Left kidney (tissue), 2 donors: Measurements from ENCODE around the gene LYRM4. TPM values are rescaled to one million over a fixed set of nuclear protein-coding genes. Genes with fewer than 3 reads are reported as not detected.

Experiments used
- DNase-seq: peaks from one replicate; pipeline ENCODE4 v3.0.0-alpha.2; 2013
- polyA plus RNA-seq: library from polyadenylated mRNA; unstranded; fragments of 120-200 nt; gene quantifications from one replicate; pipeline ENCODE4 v1.2.1, GENCODE V29; 2013; ENCODE audit not compliant: insufficient read length

LYRM4 gene
- polyA plus RNA-seq, 1 donor = 38.3 TPM

DNA sequence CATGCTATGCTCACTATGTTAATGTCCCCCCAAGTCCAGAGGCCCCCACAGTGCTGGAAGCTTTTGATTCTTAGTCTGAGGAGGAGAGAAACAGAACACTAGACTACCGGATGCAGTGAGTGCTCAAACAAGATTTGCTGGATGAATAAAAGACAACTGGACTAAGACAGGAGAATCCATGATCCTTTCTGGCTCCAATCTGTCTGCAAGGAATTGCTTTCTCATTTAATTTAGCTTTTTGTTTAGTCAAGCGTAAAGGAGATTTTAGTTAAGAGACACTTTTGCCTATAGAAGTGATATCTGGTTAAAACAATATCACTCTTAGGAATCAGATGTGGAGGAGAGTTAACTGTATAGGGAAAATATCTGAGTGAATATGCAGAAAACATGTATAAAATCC, 13.5 kb downstream of the LYRM4 start:
- no peak for DNase-seq

DNA sequence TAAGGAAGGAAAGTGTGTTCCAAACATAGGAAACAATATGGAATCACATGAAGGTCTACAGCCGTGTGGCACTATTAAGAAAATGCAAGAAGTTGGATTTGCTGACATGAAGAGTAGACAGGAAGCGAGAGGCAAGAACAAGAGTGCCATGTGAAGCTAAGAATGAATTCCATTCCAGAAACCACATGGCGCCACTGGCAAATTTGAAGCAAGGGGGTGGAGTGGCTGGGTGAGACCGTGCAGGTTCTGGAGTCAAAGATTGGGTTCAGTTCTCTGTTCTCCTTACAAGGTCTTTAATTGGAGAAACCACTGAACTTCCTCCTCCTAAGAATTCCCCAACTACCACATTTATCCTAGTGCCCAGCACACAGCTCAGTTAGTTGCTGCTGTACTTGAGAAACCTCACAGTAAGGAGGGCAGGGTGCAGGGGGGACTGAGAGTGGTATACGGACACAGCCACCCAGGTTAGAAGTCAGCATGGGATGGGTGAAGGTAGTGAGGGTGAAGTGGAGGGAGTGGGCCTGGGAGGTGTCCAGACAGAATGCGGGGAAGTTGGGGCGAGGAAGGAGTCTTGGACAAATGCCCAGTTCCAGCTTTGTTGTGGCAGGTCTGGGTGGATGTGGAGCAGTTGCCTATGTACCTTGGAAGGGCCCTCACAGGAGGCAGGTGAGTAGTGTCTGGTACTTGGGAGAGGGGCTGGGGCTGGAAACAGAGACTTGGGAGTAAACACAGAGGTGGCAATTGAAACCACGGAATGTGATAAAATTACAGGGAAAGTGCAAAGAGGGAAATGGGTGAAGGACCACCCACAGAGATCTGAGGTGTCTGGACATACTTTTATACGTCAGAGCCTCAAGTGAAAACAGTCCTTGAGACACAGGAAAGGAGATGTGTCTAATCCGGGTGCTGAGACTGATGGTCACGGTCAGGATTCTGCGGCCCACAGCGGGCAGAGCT, 14.3 kb downstream of the LYRM4 start:
- DNase-seq = peak; percentile 25

DNA sequence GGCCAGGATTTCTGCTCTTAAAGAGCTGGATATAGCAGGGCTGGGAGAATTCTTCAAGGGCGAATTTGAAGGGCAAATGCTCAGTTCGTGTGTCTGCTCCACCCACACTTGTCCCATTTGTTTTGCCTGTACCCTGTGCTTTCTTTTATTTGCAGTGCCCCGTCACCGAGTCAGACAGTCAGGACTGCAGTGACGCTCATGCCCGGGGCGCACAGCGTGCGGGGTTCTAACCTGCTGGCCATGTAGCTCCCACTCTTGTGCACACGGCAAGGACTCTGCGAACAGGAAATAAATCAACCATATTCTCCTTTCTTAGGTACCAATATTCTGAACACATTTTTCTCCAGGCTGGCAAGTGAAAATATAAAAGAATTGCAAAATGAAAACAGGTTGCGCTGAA, 17.7 kb downstream of the LYRM4 start:
- DNase-seq = no peak

DNA sequence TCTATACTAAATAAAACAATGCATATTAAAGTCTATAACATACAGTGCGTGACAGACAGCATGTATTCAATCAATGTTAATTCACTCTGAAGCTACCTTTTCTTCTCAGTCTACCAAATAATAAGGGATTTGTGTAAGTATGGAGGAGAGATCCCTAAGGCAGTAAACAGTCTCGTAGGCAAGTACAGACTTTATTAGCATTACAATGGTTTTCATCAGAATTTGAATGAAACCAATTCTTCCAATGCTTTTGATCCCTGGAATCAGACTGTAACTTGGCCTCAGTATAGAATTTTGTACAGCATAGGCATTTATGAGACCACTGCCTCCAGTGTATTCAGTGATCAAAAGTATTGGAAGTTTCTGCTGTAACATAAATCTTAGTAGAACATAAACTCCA, 19.5 kb downstream of the LYRM4 start:
- DNase-seq = no peak

DNA sequence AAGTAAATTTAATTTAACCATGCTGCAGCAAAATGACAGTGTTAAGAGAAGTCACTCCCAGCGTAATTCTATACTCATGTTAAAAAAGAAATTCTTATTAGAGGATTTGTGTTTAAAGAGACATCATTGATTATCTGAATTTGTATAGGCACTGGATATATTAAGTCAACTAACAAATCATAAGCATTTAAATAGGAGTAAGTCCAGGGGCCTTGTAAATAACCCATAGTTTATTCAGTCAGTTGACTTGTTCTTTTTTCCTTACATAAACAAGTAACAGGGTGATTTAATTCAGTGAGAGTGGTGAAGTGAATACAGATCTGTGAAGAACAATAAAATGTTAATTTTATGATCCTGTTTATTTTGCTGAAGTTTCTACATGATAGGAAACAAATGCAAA, 22.4 kb downstream of the LYRM4 start:
- DNase-seq = no peak

DNA sequence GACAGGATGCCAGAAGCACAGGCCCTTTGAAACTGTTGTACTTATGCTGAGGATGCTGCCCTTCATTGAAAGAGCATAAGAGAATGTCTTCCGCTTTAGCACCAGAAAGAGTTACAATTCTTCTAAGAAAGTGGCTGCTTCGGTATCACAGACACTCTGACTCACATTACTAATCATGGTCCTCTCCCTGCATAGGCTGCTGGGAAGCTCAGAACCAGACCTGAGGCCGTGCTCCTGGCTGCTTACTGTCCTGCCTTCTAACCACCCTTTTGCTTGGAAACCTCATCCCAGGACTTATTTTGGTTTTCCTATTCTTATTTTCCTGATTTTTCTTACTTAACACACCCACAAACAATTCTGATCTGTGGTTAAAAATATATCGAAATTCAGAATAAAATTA, 22.9 kb downstream of the LYRM4 start:
- DNase-seq = no peak

DNA sequence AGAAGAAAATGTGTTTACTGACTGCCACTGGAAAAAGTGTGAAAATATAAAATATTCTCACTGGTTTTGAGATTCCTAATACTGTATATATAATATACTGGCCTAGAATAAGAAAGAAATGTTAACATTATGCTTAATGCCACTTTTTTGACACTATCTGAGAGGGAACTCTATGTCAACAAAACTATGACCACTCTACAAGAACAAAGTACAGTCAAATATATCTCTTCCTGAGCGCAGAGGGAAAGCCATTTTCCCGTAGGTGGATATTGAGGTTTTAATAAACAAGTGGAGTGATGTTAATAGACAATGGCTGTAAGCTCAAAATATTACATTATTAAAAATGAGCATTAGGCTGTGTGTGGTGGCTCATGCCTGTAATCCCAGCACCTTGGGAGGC, 24.9 kb downstream of the LYRM4 start:
- no peak for DNase-seq

DNA sequence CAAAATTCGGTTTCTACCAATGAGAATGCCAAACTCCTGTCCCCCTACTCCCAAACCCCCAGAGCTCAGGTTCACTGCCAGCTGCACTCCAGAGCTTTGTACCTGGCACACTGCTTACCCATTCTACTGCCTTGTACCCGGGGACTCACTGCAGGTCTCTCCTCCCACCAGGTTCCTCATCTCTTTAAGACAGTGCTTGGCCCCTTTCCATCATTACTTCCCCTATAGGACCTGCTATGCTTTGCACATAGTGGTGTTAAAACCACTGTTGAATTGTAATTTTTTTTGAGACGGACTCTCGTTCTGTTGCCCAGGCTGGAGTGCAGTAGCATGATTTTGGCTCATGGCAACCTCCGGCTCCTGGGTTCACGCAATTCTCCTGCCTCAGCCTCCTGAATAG, 25.9 kb downstream of the LYRM4 start:
- no peak for DNase-seq

DNA sequence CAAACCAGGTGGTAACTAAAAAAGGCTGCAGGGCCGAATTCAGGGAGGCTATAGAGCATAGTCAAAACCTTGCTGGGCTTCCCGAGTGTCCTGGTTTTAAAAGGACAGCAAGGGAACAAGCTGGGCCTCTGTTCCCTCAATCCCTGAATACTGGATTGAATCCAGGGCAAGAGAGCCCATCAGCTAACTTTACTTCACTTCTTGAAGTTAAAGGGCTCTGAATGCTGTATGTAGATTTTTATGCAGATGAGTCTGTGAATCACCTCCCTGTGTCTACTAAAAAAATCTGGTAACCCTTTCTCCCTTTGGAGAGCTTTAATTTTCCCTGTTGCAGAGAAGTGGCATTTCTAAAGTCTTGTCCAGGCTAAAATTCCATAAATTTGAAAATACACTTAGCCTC, 29.5 kb downstream of the LYRM4 start:
- no peak for DNase-seq

DNA sequence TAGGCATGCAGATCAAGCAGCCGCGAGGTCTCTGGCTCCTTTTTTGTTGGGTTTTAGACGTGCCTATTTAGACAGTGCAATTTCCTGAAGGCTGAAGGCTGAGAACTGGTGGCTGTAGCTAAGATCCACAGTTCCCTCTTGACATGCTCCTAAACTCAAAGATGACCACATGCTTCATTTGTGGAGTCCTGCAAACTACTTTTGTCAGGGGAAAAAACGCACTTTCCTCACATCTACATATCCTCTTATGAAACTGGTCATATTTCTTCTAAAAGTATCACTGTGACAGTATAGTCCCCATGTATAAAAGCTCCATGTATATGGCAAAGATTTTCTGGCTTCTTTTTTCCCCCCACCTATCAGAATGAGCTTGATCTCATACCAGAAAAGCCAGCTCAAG, 30.7 kb downstream of the LYRM4 start:
- no peak for DNase-seq

DNA sequence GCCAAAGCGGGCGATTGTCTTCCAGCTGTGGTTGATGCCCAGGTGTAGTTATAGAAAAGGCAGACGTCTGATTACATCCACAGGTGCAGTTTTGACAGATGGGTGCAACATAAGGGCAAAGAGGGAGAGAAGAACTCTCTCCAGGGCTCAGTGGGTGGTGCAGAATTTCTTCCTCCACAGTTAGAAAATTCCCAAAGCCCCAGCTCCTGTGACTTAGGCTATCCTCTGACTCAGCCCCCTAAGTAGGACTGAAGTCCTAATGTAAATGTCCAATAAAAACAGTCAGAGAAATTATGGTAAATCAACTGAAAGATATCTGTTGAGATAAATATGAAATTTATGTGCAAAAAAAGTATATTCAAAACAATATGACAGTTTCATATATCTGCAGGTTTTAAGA, 31.4 kb downstream of the LYRM4 start:
- DNase-seq = no peak

DNA sequence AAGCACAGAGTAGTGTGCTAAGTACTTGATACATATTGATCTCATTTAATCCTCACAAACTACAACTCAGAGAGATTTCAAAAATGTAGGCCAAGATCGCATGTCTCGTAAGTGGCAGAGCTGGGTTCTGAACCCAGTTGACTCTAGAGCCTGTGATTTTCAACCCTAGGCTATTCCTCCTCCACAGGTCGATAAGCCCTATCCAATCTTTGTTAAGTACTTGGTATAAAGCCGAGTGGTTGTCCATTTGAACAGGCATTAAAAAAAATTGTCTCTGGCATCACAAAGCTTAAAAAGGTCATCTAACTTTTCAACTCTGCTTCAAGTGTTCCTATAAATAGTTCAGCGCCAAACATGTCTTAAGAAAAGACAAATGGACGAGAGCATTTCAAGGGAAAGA, 37.4 kb downstream of the LYRM4 start:
- no peak for DNase-seq

DNA sequence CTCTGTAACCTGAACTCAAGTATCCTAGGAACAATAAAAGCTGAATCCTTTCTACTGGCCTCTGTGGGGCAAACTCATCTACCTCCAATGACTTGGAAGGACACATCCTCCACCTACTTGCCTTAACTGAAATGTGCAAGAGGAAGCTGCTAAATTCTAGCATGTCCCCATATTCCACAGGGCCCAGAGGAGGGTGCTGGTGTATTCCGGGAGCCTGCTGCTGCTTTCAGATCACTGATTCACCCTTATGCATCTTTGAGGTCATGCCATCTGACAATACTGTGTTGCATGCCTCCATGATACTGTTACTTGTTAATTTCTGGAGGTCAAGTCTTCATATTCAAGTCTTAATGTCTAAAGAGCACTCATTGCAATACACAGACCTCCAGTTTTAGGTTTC, 40.3 kb downstream of the LYRM4 start:
- DNase-seq = no peak

DNA sequence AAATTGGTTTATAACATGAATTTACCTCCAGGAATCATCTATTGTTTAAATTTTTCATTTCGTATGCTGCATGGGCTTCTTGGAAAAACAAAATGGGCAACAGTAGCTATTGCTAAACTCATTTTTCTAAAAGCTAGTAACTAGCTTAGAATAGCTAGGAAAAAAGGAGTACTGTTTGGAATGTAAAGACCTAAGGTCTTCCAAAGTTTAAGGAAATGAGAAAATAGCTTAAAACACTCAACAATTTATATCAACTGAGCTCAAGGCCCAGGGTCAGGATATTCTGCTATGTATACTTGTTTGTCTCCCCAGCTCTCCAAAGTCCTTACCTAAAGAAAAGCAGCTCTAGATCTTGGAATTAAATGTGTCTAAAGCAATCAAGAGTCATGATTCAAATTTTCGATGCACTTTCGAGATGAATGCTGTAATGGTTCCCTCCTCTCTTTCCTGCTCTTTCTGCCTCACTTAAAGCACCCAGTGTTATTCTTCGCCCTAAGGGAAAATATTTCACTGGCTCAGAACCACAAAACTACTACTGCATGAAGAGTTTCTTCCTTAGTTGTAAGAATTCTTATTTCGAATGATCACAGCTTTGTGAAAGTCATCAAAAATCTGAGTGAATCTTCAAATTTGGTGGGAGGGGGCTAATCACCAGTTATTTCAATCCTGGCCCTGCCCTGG, 41.6 kb downstream of the LYRM4 start:
- no peak for DNase-seq

DNA sequence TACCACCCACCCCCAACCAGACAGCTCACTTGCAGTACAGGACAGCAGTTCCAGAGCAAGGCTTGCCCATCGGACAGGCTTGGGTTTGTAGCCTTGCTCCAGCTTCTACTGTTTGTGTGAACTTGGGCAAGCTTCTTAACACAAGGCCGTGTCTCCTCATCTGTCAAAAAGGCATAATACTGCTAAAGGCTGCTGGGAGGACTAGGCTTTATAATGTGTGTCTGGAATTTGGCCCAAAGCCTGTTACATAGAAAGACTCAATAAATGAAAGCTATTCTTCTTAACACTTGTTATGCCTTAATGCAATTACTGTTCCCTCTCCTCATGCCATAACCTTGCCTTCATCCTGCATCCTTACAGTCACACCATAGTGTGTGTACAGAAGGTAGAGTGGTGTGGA, 43.4 kb downstream of the LYRM4 start:
- no peak for DNase-seq

DNA sequence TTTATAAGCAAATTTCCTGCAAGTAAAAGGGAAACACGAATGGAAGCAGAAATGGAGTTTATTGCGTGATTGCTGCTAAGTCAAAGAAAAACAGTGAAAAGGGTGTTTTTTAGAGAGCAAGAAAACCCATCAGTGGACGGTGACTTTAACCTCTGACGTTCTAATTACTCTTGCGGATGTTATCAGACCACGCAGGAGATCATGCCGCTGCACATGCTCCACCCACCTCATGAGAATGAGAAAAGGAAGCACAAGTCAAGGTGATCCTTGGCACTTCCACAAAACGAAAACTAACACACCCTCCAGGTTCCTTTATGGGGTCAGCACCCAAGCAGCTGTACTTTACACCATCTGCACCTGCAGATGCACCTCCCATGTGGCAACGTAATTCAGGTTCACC, 45.0 kb downstream of the LYRM4 start:
- no peak for DNase-seq

DNA sequence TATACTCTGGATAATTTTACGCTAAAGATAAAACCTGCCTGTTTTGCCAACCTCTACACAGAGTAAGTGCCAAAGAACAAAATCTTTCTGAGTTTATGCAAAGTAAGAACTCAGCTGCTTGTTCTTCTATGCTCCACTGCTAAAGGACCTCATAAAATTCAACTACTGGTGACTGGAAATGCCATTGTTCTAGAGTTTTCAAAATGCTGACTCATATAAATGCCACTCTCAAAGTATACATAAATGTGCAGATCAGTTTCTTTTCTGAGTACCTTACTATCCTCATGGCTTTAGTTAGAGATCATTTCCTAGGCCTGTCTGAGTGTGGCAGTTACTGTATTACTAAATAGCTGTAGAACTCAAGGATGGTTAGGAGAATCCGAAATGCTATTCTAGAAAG, 45.6 kb downstream of the LYRM4 start:
- DNase-seq = no peak

DNA sequence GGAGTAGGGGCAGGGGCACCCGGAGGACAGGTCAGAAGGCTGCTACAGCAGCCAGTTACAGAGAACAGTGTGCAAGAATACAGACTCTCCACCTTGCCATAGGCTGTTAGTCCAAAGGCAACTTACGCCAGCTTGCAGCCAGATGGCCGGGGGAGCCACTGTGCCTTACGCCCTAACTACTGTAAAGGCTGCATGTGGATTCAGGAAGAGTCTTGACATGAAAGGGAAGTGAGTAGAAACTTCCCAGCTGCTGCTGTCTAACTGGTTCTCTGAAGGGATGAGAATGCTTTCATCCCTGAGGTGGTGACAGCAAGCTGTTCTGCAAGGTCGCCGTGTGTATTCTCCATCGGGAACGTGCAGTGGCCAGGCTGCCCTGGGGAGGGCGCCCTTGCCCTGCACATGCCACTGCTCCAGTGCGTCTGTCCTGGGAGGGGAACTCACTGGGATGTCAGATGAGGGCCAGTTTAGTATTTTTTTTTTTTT, 46.1 kb downstream of the LYRM4 start:
- peak; percentile 83 for DNase-seq

DNA sequence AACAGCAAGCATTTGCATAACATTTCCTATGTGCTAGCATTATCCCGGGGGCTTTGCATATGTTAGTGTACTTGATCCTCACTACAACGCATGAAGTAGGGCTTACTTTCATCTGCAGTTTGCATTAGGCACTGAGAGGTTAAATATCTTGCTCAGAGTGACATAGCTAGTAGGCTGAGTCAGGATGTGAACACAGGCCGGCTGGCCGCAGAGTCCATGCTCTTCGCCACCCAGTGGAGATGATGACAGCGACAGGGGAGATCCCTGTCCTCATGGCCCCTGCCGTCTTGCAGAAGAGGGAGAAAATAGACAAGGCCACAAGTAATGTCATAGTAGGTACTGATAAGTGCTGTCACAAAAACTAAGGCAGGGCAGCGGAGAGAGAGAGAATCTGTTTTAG, 46.9 kb downstream of the LYRM4 start:
- DNase-seq = no peak

DNA sequence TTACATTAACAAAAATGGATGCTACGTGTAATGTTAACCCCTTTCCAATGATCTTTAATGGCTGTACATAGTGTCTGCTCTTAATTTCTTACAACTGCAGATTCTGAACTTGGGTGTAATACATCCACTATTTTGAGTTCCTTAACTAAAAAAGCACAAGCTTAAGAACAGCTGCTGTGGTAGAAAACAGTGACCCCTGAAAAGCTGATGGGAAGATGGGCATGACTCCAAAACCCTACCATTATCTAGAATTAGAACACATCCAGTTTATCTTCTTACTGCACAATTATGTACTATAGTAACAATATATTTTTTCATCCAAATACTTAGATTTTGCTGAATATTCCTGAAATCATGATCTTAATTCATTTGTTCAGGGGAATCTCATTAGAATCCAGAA, 49.3 kb downstream of the LYRM4 start:
- no peak for DNase-seq

DNA sequence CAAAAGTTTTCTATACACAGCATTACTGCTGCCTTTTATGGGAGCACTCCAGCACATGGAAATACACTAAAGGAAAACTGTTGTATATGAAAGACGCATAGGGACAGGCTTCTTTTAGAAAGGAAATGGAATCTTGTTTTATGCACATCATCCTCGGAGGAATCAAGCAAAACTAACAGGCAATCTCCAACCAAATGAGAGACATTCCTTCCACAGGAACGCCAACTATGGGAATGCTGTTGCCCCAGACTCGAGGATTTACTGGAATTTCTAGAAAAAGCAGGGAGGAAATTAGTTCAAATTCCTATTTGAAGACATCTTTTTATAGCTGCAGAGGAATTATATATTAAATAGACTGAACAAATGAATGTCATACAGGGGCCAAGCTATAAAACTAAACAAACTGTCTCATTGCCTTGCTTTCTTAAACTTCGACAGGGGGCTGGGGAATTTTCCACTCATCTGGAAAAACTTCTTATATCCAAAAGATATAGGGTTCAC, 52.2 kb downstream of the LYRM4 start:
- no peak for DNase-seq

DNA sequence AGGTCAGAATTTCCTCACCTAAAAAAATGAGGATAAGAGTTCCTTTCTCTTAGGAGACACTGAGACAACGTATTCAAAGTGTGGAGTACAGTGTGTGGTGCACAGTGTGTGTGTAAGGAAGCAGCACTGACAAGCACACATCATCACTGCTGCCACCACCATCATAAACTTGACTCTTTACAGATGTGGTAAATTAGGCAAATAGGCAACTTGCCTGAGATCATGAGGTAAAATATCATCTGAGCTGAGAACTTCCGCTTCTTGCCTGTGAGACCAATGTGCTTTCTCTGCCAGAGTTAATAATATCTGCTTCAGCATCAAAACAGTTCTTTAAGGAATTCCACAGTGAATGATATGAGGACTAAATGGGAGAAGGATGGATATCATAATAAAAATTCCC, 52.7 kb downstream of the LYRM4 start:
- DNase-seq = no peak

DNA sequence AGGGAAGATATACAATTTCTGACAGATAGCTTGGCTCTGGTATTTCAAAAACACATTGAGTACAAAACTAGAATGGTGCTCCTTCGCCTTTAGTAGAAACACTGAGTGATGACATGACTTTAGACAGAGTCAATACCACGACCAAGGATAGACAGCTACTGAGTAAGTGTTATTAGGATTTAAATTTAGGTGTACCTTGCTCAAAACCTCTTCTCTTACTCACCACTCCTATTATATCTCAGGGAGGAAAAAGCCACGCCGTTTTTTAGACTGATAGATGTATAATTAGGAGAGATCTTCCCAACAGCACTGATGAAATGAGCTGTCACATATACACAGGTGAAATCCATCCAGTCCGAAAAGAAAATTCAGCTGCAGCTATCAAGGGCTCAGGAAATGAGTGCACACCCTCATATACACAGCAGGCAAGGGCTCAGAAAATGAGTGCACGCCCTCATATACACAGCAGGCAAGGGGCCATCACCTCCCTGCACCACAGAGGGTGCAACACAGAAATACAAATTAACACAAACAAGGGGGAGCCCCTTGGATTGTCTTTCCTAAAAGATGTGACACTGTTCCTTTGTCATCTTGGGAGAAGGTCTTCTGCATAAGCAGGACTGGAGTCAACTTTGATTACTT, 53.7 kb downstream of the LYRM4 start:
- DNase-seq = no peak
